ENCODE measurements around the gene ZNF117. TPM values are rescaled to one million over a fixed set of nuclear protein-coding genes. Genes with fewer than 3 reads are reported as not detected.
A peak's percentile ranks its signal among the peaks of the same experiment; 100 is the strongest.
"Not testable (repeated sequence)": the region's sequence is repeated elsewhere in the genome, so short reads cannot be mapped to it uniquely, and the experiment has no call there.

Gene ZNF117
- polyA plus RNA-seq (ENCODE audit: insufficient read length in 3 of 3), result 10 to 100 TPM; 28.8 to 66.4 (median 38.5) TPM
- long read RNA-seq, donor 1, full-length matches to known transcripts, result 1 of 1 reads
- long read RNA-seq, donor 1, partial matches to known transcripts, result 0 of 1 reads
- long read RNA-seq, donor 1, other reads (novel, unspliced or antisense), result 0 of 1 reads
- long read RNA-seq, donor 2, full-length matches to known transcripts, result 2 of 2 reads
- long read RNA-seq, donor 2, partial matches to known transcripts, result 0 of 2 reads
- long read RNA-seq, donor 2, other reads (novel, unspliced or antisense), result 0 of 2 reads
- long read RNA-seq, donor 3, full-length matches to known transcripts, result 6 of 6 reads
- long read RNA-seq, donor 3, partial matches to known transcripts, result 0 of 6 reads
- long read RNA-seq, donor 3, other reads (novel, unspliced or antisense), result 0 of 6 reads
- long read RNA-seq, donor 4, full-length matches to known transcripts, result 9 of 9 reads
- long read RNA-seq, donor 4, partial matches to known transcripts, result 0 of 9 reads
- long read RNA-seq, donor 4, other reads (novel, unspliced or antisense), result 0 of 9 reads
- long read RNA-seq, donor 5, result 0 reads
- long read RNA-seq, donor 6, full-length matches to known transcripts, result 14 of 14 reads
- long read RNA-seq, donor 6, partial matches to known transcripts, result 0 of 14 reads
- long read RNA-seq, donor 6, other reads (novel, unspliced or antisense), result 0 of 14 reads
- long read RNA-seq, donor 7, full-length matches to known transcripts, result 8 of 8 reads
- long read RNA-seq, donor 7, partial matches to known transcripts, result 0 of 8 reads
- long read RNA-seq, donor 7, other reads (novel, unspliced or antisense), result 0 of 8 reads
- long read RNA-seq, donor 8, result 0 reads
- long read RNA-seq, donor 9, full-length matches to known transcripts, result 2 of 2 reads
- long read RNA-seq, donor 9, partial matches to known transcripts, result 0 of 2 reads
- long read RNA-seq, donor 9, other reads (novel, unspliced or antisense), result 0 of 2 reads
- long read RNA-seq, donor 10, full-length matches to known transcripts, result 4 of 4 reads
- long read RNA-seq, donor 10, partial matches to known transcripts, result 0 of 4 reads
- long read RNA-seq, donor 10, other reads (novel, unspliced or antisense), result 0 of 4 reads
- long read RNA-seq, donor 11, full-length matches to known transcripts, result 4 of 4 reads
- long read RNA-seq, donor 11, partial matches to known transcripts, result 0 of 4 reads
- long read RNA-seq, donor 11, other reads (novel, unspliced or antisense), result 0 of 4 reads
- long read RNA-seq, donor 12, full-length matches to known transcripts, result 1 of 1 reads
- long read RNA-seq, donor 12, partial matches to known transcripts, result 0 of 1 reads
- long read RNA-seq, donor 12, other reads (novel, unspliced or antisense), result 0 of 1 reads
- long read RNA-seq, donor 13, result 0 reads
- long read RNA-seq, donor 14, full-length matches to known transcripts, result 4 of 4 reads
- long read RNA-seq, donor 14, partial matches to known transcripts, result 0 of 4 reads
- long read RNA-seq, donor 14, other reads (novel, unspliced or antisense), result 0 of 4 reads
- long read RNA-seq, donor 15, partial matches to known transcripts, result 5 of 5 reads
- long read RNA-seq, donor 15, other reads (novel, unspliced or antisense), result 0 of 5 reads
- long read RNA-seq, donor 16, full-length matches to known transcripts, result 16 of 16 reads
- long read RNA-seq, donor 16, partial matches to known transcripts, result 0 of 16 reads
- long read RNA-seq, donor 16, other reads (novel, unspliced or antisense), result 0 of 16 reads

- DNase-seq (ENCODE audit: extremely low read depth in 1 of 11, low read depth in 9 of 11, low spot score in 4 of 11), result no peak
Measured at GRCh38 chr7:64990936-64991335, at the start of gene ZNF117. Gene ZNF117 (minus strand): TSS chr7:64991036.

DNA sequence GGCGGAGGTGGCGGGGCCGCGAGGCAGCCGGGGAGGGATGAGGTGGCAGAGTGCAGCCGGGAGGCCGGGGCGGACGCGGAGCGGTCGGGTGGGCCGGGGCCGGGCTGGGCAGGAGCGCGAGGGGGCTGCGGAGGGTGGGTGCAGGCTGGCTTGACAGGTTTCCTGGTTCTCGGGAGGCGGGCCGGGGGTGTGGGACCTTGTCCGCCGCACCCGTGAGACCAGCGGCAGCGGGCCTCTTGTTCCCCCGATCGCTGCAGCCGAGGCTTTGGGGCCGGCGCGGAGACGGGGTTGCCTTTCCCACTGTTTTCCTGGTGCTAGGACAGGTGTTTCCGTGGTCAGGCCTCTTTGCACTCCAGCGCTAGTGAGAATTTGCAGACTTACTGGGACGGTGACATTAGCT is 47.9 kb upstream of the ZNF117 start:
- DNase-seq (ENCODE audit: extremely low read depth in 1 of 11, low read depth in 9 of 11, low spot score in 4 of 11), result peak in 7 of 11 donors; percentile 13 to 29 (median 25)

- DNase-seq (ENCODE audit: extremely low read depth in 1 of 11, low read depth in 9 of 11, low spot score in 4 of 11), result peak in 10 of 11 donors; percentile 68 to 92 (median 84)
Measured at GRCh38 chr7:65037740-65038688, 47.2 kb upstream of the ZNF117 start.

GRCh38 chr7:65036526-65036925 is 45.7 kb upstream of the ZNF117 start:
- not testable (repeated sequence) for DNase-seq (ENCODE audit: extremely low read depth in 1 of 11, low read depth in 9 of 11, low spot score in 4 of 11)

- DNase-seq (ENCODE audit: extremely low read depth in 1 of 11, low read depth in 9 of 11, low spot score in 4 of 11), result not testable (repeated sequence)
Measured at GRCh38 chr7:65035469-65035868, 44.6 kb upstream of the ZNF117 start.

- DNase-seq (ENCODE audit: extremely low read depth in 1 of 11, low read depth in 9 of 11, low spot score in 4 of 11), result not testable (repeated sequence)
Measured at GRCh38 chr7:65034120-65034782, 43.4 kb upstream of the ZNF117 start.

DNA sequence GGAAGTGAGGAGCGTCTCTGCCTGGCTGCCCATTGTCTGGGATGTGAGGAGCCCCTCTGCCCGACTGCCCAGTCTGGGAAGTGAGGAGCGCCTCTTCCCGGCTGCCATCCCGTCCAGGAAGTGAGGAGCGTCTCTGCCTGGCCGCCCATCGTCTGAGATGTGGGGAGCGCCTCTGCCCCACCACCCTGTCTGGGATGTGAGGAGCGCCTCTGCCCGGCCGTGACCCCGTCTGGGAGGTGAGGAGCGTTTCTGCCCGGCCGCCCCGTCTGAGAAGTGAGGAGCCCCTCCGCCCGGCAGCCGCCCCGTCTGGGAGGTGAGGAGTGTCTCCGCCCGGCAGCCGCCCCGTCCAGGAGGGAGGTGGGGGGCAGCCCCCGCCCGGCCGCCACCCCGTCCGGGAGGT is 42.6 kb upstream of the ZNF117 start:
- DNase-seq (ENCODE audit: extremely low read depth in 1 of 11, low read depth in 9 of 11, low spot score in 4 of 11), result not testable (repeated sequence)

DNA sequence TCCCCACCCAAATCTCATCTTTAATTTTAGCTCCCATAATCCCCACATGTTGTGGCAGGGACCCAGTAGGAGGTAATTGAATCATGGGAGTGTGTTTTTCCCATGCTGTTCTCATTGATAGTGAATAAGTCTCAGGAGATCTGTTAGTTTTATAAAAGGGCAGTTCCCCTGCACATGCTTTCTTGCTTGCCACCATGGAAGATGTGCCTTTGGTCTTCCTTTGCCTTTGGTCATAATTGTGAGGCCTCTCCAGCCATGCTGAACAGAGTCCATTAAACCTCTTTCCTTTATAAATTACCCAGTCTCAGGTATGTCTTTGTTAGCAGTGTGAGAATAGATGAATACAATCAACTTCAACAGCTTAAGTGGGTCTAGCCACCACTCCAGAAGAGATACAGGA is 34.2 kb upstream of the ZNF117 start:
- not testable (repeated sequence) for DNase-seq (ENCODE audit: extremely low read depth in 1 of 11, low read depth in 9 of 11, low spot score in 4 of 11)

DNA sequence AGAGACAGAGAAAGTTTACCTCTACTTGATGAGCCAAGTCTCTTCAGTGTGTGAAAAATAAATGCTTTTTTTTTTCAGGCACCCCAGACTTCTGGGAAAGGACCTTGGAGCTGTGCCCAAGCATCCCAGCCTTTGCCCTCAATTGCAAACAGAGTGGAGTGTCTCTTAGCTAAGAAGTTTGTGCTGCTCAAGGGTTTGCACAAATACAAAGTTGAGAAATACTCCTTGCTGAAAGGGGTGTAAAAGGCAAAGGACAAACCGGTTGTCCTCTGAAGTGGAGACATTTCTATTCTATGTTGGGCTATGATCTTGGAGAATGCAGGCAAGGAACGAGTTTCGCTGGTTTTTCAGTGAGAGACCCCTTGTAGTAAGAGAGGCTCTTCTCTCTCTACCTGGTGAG is 30.1 kb upstream of the ZNF117 start:
- not testable (repeated sequence) for DNase-seq (ENCODE audit: extremely low read depth in 1 of 11, low read depth in 9 of 11, low spot score in 4 of 11)

DNA sequence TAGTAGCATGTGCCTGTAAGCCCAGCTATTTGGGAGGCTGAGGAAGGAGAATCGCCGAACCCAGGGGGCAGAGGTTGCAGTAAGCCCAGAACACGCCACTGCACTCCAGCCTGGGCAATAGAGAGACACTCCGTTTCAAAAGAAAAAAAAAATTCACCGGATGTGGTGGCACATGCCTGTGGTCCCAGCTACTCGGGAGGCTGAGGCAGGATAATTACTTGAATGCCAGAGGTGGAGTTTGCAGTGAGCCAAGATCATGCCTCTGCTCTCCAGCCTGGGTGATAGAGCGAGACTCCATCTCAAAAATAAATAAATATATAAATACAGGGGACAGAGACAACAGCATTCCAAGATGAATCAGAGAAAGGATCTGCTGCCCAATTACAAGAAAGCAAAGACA is 19.0 kb upstream of the ZNF117 start:
- not testable (repeated sequence) for DNase-seq (ENCODE audit: extremely low read depth in 1 of 11, low read depth in 9 of 11, low spot score in 4 of 11)

DNA sequence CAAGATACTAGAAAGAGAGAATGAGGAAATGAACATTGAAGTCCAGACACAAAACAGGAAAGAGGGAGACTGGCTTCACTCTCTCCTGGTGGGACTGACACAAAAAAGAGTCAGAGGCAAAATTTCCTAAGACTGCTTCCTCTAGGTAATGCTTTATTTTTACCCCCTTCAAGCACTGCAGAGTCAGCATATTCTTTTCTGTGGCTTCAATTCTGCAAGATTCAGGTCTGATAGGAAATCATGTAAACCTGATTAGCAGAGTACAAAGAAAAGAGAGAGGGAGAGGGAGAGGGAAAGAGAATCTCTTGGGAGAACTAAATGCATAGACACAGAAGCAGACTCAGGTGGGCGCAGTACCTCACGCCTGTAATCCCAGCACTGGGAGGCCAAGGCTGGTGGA is 18.6 kb upstream of the ZNF117 start:
- DNase-seq (ENCODE audit: extremely low read depth in 1 of 11, low read depth in 9 of 11, low spot score in 4 of 11), result not testable (repeated sequence)

DNA sequence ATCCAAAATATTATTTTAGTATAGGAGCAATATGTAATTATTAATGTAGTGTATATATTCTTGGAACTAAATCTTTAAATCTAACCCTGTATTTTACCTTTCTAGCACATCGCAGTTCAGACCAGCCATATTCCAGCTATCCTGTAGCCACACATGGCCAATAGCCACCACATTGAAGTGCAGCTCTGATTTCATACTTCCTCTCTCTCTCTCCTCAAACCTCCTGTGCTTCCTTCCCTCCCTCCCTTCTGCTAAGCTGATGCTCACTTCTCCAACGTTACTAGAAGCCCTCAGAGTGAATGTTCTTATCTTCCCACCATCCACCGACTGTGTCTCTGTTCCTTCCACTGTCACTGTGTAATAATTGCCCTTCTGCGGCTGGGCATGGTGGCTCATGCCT is 16.2 kb upstream of the ZNF117 start:
- not testable (repeated sequence) for DNase-seq (ENCODE audit: extremely low read depth in 1 of 11, low read depth in 9 of 11, low spot score in 4 of 11)

DNA sequence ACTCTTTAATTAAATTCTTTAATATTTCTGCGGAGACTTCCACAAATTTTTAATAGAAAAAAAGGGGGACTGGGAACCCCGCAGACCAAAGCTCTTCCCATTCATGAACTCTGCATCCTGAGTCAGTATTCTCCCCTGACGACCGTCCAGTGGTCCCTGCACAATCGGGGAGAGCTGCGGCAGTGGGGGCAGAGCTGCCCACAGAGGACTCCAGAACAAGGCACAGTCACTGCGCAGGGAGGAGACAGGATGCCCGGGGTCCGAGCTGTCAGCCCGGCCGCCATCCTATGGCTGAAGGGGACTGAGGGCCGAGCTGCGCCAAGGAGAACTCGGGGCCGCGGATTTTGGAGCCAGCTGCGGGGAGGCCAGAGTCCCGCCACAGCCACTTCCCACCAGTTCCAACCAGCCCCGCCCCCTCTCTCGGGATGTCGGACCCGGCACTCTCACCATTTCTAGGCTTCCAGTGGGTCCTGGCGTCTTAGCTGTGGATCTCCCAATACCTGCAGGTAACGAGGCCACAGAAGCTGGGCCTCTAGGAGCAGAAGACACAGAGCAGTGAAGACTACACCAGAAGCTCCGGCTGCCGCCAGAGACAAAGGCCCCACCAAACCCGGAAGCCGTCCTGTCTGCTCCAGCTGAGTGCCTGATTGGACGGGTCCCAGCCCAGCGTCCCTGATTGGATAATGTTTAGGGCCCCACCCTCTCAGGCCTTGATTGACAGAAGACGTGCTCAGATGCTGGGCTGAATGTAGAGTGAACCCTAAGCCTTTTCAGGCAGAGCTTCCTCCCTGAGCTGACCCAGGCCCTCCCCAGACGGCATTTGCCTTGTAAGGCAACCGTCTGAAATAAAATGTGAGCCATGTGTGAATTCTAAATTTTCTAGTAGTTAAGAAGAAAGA is 15.5 kb upstream of the ZNF117 start, which contains the start of gene ERV3-1:
Gene ERV3-1, minus strand, starts transcription at position 594 of the 899 bp plus-strand sequence. CDS start 13,661 bp downstream, outside the sequence.
- peak; percentile 79 to 95 (median 87) for DNase-seq (ENCODE audit: extremely low read depth in 1 of 11, low read depth in 9 of 11, low spot score in 4 of 11)

GRCh38 chr7:65004575-65004974 is 13.7 kb upstream of the ZNF117 start:
- DNase-seq (ENCODE audit: extremely low read depth in 1 of 11, low read depth in 9 of 11, low spot score in 4 of 11), result no peak

GRCh38 chr7:65002972-65003585 is 12.2 kb upstream of the ZNF117 start:
- no peak for DNase-seq (ENCODE audit: extremely low read depth in 1 of 11, low read depth in 9 of 11, low spot score in 4 of 11)
